SK-N-SH (cell line): Measurements from ENCODE around the gene CSTF2. TPM values are rescaled to one million over a fixed set of nuclear protein-coding genes. Genes with fewer than 3 reads are reported as not detected.

ENCODE experiments used
- CTCF ChIA-PET: fragments of 300-600, 350-600 bp; formaldehyde crosslinking; extraction: SDS; loops from one replicate; lab custom pipeline; 2021; lab: Yijun Ruan, JAX
- POLR2A ChIA-PET: fragments of 350-600 bp; sonication (Branson Sonifier 250); formaldehyde crosslinking; extraction: SDS; loops from one replicate; lab custom pipeline; 2020; ENCODE audit warnings: antibody characterized with exemption, inconsistent platforms; lab: Yijun Ruan, JAX
- DNase-seq: peaks from one replicate; pipeline ENCODE4 v3.0.0; 2012
- H2AFZ ChIP-seq: fragments of 200-600 bp; sonication (generic); 2 replicates; pipeline ENCODE4 v1.8.1; 2016; ENCODE audit warnings: antibody characterized with exemption, mild to moderate bottlenecking, low read depth
- H3F3A ChIP-seq: fragments of 200-600 bp; sonication (generic); replicated peaks from 2 replicates; pipeline ENCODE3; 2016; ENCODE audit warnings: antibody characterized with exemption, mild to moderate bottlenecking; ENCODE audit not compliant: insufficient read depth
- H3K27ac ChIP-seq, 2 experiments: fragments of 200-500 bp in 1 of 2; fragments of 200-600 bp in 1 of 2; sonication (Bioruptor generic) in 1 of 2; sonication (generic), shearing (Covaris generic) in 1 of 2; 2 replicates each; pipeline versions ENCODE4 v1.5.1 to v1.6.1; 2014 to 2016; ENCODE audit warnings: low read depth in 2 of 2, inconsistent platforms in 1 of 2, low read length in 1 of 2, mild to moderate bottlenecking in 1 of 2, mixed read lengths in 1 of 2
- H3K27me3 ChIP-seq: fragments of 200-600 bp; sonication (generic), shearing (Covaris generic); 2 replicates; pipeline ENCODE4 v1.6.1; 2016; ENCODE audit warnings: mixed run types; ENCODE audit not compliant: insufficient read depth
- H3K36me3 ChIP-seq, 2 experiments: fragments of 200-500 bp in 1 of 2; fragments of 200-600 bp in 1 of 2; sonication (Bioruptor generic) in 1 of 2; sonication (generic) in 1 of 2; replicated peaks in 1 of 2; 2 replicates each; pipeline versions ENCODE3 to v1.5.1; 2014 to 2016; ENCODE audit warnings: low read length in 1 of 2, mild to moderate bottlenecking in 1 of 2; ENCODE audit not compliant: insufficient read depth in 2 of 2, control insufficient read depth in 1 of 2
- H3K4me1 ChIP-seq, 2 experiments: fragments of 200-500 bp in 1 of 2; fragments of 200-600 bp in 1 of 2; sonication (Bioruptor generic) in 1 of 2; sonication (generic), shearing (Covaris generic) in 1 of 2; 2 replicates each; pipeline versions ENCODE4 v1.5.1 to v1.6.1; 2014 to 2016; ENCODE audit warnings: low read depth in 1 of 2, low read length in 1 of 2, mixed run types in 1 of 2; ENCODE audit not compliant: insufficient read depth in 2 of 2, control insufficient read depth in 1 of 2
- H3K4me2 ChIP-seq: fragments of 200-600 bp; sonication (generic), shearing (Covaris generic); 2 replicates; pipeline ENCODE4 v1.6.1; 2017; ENCODE audit warnings: mixed run types
- H3K4me3 ChIP-seq, 2 experiments: fragments of 200-500 bp in 1 of 2; fragments of 200-600 bp in 1 of 2; sonication (Bioruptor generic) in 1 of 2; sonication (generic), shearing (Covaris generic) in 1 of 2; 2 replicates each; pipeline versions ENCODE4 v1.5.1 to v1.8.1; 2014 to 2016; ENCODE audit warnings: low read depth in 2 of 2, inconsistent platforms in 1 of 2, low read length in 1 of 2, mild to moderate bottlenecking in 1 of 2, mixed read lengths in 1 of 2, moderate library complexity in 1 of 2
- H3K79me2 ChIP-seq: fragments of 200-600 bp; sonication (generic); 2 replicates; pipeline ENCODE4 v1.8.1; 2017; ENCODE audit warnings: mild to moderate bottlenecking; ENCODE audit not compliant: insufficient read depth
- H3K9ac ChIP-seq: fragments of 200-600 bp; sonication (generic); 2 replicates; pipeline ENCODE4 v1.6.1; 2017; ENCODE audit warnings: mixed run types
- H3K9me2 ChIP-seq: fragments of 200-600 bp; sonication (generic); 2 replicates; pipeline ENCODE4 v1.6.1; 2017; ENCODE audit warnings: mixed run types
- H3K9me3 ChIP-seq: fragments of 200-600 bp; sonication (generic); 2 replicates; pipeline ENCODE4 v1.6.1; 2017; ENCODE audit warnings: mixed run types, mild to moderate bottlenecking, moderate library complexity
- H4K20me1 ChIP-seq: fragments of 200-600 bp; sonication (generic); 2 replicates; pipeline ENCODE4 v1.6.1; 2017; ENCODE audit warnings: mild to moderate bottlenecking, mixed run types; ENCODE audit not compliant: insufficient read depth
- CHD2 ChIP-seq: fragments of 150-350 bp; IDR thresholded peaks from 2 replicates; pipeline ENCODE4 v1.6.1; 2018; ENCODE audit warnings: low read length; ENCODE audit not compliant: partially characterized antibody
- GATA2 ChIP-seq: sonication (generic); formaldehyde crosslinking; IDR thresholded peaks from 2 replicates; pipeline ENCODE4 v1.5.0; 2020; ENCODE audit warnings: mild to moderate bottlenecking, missing genetic modification reagents
- IRF3 ChIP-seq: fragments of 150-350 bp; IDR thresholded peaks from 2 replicates; pipeline ENCODE4 v1.6.1; 2016; ENCODE audit warnings: mild to moderate bottlenecking, low read depth, low read length
- JUND ChIP-seq: IDR thresholded peaks from 2 replicates; pipeline ENCODE4 v1.4.0; 2012
- MAX ChIP-seq: IDR thresholded peaks from 2 replicates; pipeline ENCODE4 v1.4.0; 2012; ENCODE audit warnings: low read depth
- MXI1 ChIP-seq: IDR thresholded peaks from 2 replicates; pipeline ENCODE4 v1.6.1; 2012; ENCODE audit warnings: mild to moderate bottlenecking, low read depth, low read length, improper control_type of control experiment
- NRF1 ChIP-seq: IDR thresholded peaks from 2 replicates; pipeline ENCODE4 v1.6.1; 2012; ENCODE audit warnings: low read depth, mild to moderate bottlenecking, low read length
- POLR2AphosphoS5 ChIP-seq: IDR thresholded peaks from 2 replicates; pipeline ENCODE4 v1.6.1; 2012; ENCODE audit warnings: low read depth, low read length
- RAD21 ChIP-seq: IDR thresholded peaks from 2 replicates; pipeline ENCODE4 v1.6.1; 2012; ENCODE audit warnings: mild to moderate bottlenecking, low read length
- RCOR1 ChIP-seq: fragments of 150-350 bp; IDR thresholded peaks from 2 replicates; pipeline ENCODE4 v1.6.1; 2017; ENCODE audit warnings: antibody characterized with exemption, low read length
- REST ChIP-seq: IDR thresholded peaks from 2 replicates; pipeline ENCODE4 v1.6.1; 2012; ENCODE audit warnings: mild to moderate bottlenecking, low read depth, low read length, moderate library complexity
- SIN3A ChIP-seq: IDR thresholded peaks from 2 replicates; pipeline ENCODE4 v1.6.1; 2012; ENCODE audit warnings: low read depth, mild to moderate bottlenecking, low read length, moderate library complexity, borderline replicate concordance
- SMC3 ChIP-seq: IDR thresholded peaks from 2 replicates; pipeline ENCODE4 v1.6.1; 2012; ENCODE audit warnings: low read depth, low read length, improper control_type of control experiment
- TAF1 ChIP-seq: IDR thresholded peaks from 2 replicates; pipeline ENCODE4 v1.6.1; 2012; ENCODE audit warnings: low read depth, mild to moderate bottlenecking, low read length, moderate library complexity, borderline replicate concordance
- YY1 ChIP-seq: IDR thresholded peaks from 2 replicates; pipeline ENCODE4 v1.4.0; 2012; ENCODE audit warnings: low read depth, mild to moderate bottlenecking
- WGBS: methylation state at CpG from one replicate; pipeline ENCODE4 v1.1.6; 2017; ENCODE audit warnings: low lambda C conversion rate; 5-methylcytosine and 5-hydroxymethylcytosine counted together
- polyA plus RNA-seq, 3 experiments: library from polyadenylated mRNA; depleted of rRNA; stranded (reverse); fragments of >200 nt; gene quantifications; 2 replicates each; pipeline ENCODE4 v1.2.3, GENCODE V29; 2012

Gene CSTF2
- polyA plus RNA-seq, 1 of the 3 experiments (the other 2 are of a cell fraction): 33.1 TPM

- Histone ChIP-seq H3K79me2 (no peaks in the 10 kb centered on the region), H3K36me3 (no peaks in the 10 kb centered on the region), H3K4me2 (no peak overlapping the region), H3K4me3 (no peak overlapping the region), H3K9me3 (no peaks in the 10 kb centered on the region), H3K27me3 (peaks cover 8% of the 10 kb centered on the region; the same call in 1 of the 2 replicates), H3K9ac (no peak overlapping the region), H3K4me1 (no peaks in the 10 kb centered on the region), H2AFZ (no peak overlapping the region), H3K27ac (no peak overlapping the region), H3K9me2 (no peaks in the 10 kb centered on the region), H3F3A (no peaks in the 10 kb centered on the region), H4K20me1 (no peaks in the 10 kb centered on the region)
- WGBS: 10% methylated on average over 4 of the region's 4 CpGs
- DNase-seq: no peak
- ChIA-PET POLR2A (no interaction called here), CTCF (interaction anchor here (0.7 to 1.1 kb wide), 2 partner anchors 30 kb away, joined by 3 read pairs; no protein-coding TSS in a partner anchor)
- TF ChIP-seq SIN3A (no peak), JUND (no peak), SMC3 (no peak), TAF1 (no peak), RAD21 (no peak), YY1 (no peak), GATA2 (CRISPR knock-in tag) (no peak), MXI1 (no peak), MAX (no peak), RCOR1 (no peak), NRF1 (no peak), POLR2AphosphoS5 (no peak), CHD2 (no peak), REST (no peak), IRF3 (no peak)
Observed at GRCh38 chrX:100798484-100799214, 21.5 kb upstream of the CSTF2 start.
